AG10803 (cell line): Measurements from ENCODE around the gene TSEN34.
"Not testable (repeated sequence)": the region's sequence is repeated elsewhere in the genome, so short reads cannot be mapped to it uniquely, and the experiment has no call there.

ENCODE experiments used
- DNase-seq: peaks from one replicate; pipeline ENCODE4 v3.0.0; 2010; ENCODE audit warnings: low read depth
- H3K4me3 ChIP-seq: 2 replicates; pipeline ENCODE4 v1.5.1; 2011; ENCODE audit warnings: mild to moderate bottlenecking, low read length, control low read depth
- TF ChIP-seq, protein P1 (sequence below): conservative IDR thresholded peaks from 2 replicates; pipeline ENCODE4 v1.5.1; 2011; ENCODE audit warnings: mild to moderate bottlenecking, low read length, control low read depth, inconsistent platforms

Gene TSEN34

GRCh38 chr19:54179262-54179852, 11.8 kb upstream of the TSEN34 start:
- no peak for DNase-seq
- TF ChIP-seq, protein P1, sequence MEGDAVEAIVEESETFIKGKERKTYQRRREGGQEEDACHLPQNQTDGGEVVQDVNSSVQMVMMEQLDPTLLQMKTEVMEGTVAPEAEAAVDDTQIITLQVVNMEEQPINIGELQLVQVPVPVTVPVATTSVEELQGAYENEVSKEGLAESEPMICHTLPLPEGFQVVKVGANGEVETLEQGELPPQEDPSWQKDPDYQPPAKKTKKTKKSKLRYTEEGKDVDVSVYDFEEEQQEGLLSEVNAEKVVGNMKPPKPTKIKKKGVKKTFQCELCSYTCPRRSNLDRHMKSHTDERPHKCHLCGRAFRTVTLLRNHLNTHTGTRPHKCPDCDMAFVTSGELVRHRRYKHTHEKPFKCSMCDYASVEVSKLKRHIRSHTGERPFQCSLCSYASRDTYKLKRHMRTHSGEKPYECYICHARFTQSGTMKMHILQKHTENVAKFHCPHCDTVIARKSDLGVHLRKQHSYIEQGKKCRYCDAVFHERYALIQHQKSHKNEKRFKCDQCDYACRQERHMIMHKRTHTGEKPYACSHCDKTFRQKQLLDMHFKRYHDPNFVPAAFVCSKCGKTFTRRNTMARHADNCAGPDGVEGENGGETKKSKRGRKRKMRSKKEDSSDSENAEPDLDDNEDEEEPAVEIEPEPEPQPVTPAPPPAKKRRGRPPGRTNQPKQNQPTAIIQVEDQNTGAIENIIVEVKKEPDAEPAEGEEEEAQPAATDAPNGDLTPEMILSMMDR: no peak
- H3K4me3 ChIP-seq: no peak overlapping the region

GRCh38 chr19:54179921-54180461, 11.1 kb upstream of the TSEN34 start:
- TF ChIP-seq, protein P1: no peak
- DNase-seq: no peak
- no peak overlapping the region for H3K4me3 ChIP-seq

- TF ChIP-seq, protein P1: no peak
- no peak for DNase-seq
- no peak overlapping the region for H3K4me3 ChIP-seq
Measured at GRCh38 chr19:54180691-54181091, 10.4 kb upstream of the TSEN34 start.

DNA sequence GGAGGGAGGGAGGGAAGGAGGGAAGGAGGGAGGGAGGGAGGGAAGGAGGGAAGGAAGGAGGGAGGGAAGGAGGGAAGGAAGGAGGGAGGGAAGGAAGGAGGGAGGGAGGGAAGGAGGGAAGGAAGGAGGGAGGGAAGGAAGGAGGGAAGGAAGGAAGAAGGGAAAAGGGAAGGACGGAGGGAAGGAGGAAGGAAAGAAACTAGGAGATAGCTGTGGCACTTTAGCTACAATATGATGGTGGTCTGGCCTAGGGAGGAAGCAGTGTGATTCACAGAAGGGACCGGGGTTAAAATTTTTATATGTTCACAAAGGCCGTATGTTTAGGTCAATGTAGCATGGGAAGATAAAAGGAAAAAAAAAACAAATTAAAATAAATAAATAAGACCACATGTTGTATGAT, 9.2 kb upstream of the TSEN34 start:
- H3K4me3 ChIP-seq, DNase-seq: not testable (repeated sequence)

DNA sequence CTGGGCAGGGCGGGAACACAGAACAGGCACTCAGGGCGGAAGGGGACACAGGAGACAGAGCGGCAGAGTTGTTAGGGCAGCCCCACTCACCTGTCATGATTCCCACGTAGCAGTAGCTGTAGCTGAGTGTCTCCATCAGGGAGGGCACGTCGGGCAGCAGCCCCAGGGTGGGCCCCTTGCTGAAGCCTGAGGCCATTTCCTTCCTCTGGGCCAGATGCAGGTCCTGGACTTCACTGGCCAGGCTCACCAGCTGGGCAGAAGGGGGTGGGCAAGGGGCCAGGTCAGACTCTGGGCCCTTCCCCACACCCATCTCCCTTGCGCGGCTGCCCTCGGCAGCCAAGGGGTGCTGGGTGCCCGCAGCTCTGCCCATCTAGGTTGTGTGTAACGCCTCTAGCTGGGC, 7.7 kb upstream of the TSEN34 start:
- no peak overlapping the region for H3K4me3 ChIP-seq
- no peak for DNase-seq
- TF ChIP-seq, protein P1: no peak

- H3K4me3 ChIP-seq: no peak overlapping the region
- DNase-seq: no peak
- TF ChIP-seq, protein P1: no peak
Measured at GRCh38 chr19:54186351-54186750, 4.8 kb upstream of the TSEN34 start.

DNA sequence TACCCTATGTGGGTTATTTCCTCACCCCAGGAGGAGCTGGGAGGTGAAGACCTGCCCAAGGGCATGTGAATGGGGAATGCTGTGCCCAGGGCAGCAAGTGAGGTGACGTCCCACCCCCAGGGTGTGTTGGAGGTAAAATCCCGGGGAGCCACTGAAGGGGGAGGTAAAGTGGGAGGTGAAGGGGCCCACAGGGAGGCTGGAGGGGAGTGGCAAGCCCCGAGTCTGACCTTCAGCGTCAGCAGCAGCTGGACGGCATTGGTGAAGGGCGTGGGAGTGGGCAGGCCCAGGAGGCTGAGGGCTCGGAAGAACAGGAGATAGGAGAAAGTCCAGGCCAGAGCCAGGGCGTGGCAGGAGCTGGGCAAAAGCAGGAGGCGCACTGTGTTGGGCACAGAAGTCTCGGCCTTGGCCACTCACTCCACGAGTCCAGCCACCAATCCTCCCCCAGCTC, 4.2 kb upstream of the TSEN34 start:
- TF ChIP-seq, protein P1: no peak
- H3K4me3 ChIP-seq: no peak overlapping the region
- DNase-seq: no peak
